CD4-positive, alpha-beta T cell treated with Interleukin-6 at 100 ng/mL for 8 hours (primary cell): ENCODE measurements around the gene ARL6IP5.

Experiments used
- DNase-seq: peaks from one replicate; pipeline ENCODE4 v3.0.0-alpha.2; 2020; ENCODE audit warnings: mixed read lengths, low spot score

The ARL6IP5 gene

GRCh38 chr3:69116897-69117296 is 32.2 kb downstream of the ARL6IP5 start:
- no peak for DNase-seq

GRCh38 chr3:69118555-69118954 is 33.8 kb downstream of the ARL6IP5 start:
- DNase-seq, result no peak

GRCh38 chr3:69119138-69119537 is 34.4 kb downstream of the ARL6IP5 start:
- DNase-seq, result no peak

GRCh38 chr3:69119681-69120080 is 34.9 kb downstream of the ARL6IP5 start:
- DNase-seq, result no peak

GRCh38 chr3:69120879-69121464 is 36.2 kb downstream of the ARL6IP5 start:
- DNase-seq, result peak; percentile 87

GRCh38 chr3:69121513-69121912 is 36.8 kb downstream of the ARL6IP5 start:
- DNase-seq, result no peak

- no peak for DNase-seq
Observed at GRCh38 chr3:69121950-69122349, 37.2 kb downstream of the ARL6IP5 start.

- DNase-seq, result no peak
Observed at GRCh38 chr3:69122403-69122802, 37.7 kb downstream of the ARL6IP5 start, which contains the start of gene LMOD3. LMOD3 (minus strand) TSS chr3:69122595; CDS start chr3:69122386, 209 bp downstream.

GRCh38 chr3:69126216-69126615 is 41.5 kb downstream of the ARL6IP5 start:
- DNase-seq, result no peak

- DNase-seq, result no peak
Observed at GRCh38 chr3:69126999-69127398, 42.3 kb downstream of the ARL6IP5 start.

GRCh38 chr3:69128509-69128908 is 43.8 kb downstream of the ARL6IP5 start:
- no peak for DNase-seq

GRCh38 chr3:69129531-69129930 is 44.8 kb downstream of the ARL6IP5 start:
- no peak for DNase-seq

GRCh38 chr3:69130689-69131088 is 46.0 kb downstream of the ARL6IP5 start:
- DNase-seq, result no peak

- DNase-seq, result no peak
Observed at GRCh38 chr3:69137005-69137404, 52.3 kb downstream of the ARL6IP5 start.

GRCh38 chr3:69137412-69137811 is 52.7 kb downstream of the ARL6IP5 start:
- DNase-seq, result no peak

- no peak for DNase-seq
Observed at GRCh38 chr3:69141313-69141712, 56.6 kb downstream of the ARL6IP5 start.

- no peak for DNase-seq
Observed at GRCh38 chr3:69142090-69142489, 57.4 kb downstream of the ARL6IP5 start.

GRCh38 chr3:69142797-69143454 is 58.2 kb downstream of the ARL6IP5 start:
- DNase-seq, result no peak

GRCh38 chr3:69143612-69144011 is 58.9 kb downstream of the ARL6IP5 start:
- DNase-seq, result no peak

- DNase-seq, result no peak
Observed at GRCh38 chr3:69144631-69145245, 60.0 kb downstream of the ARL6IP5 start.

- DNase-seq, result no peak
Observed at GRCh38 chr3:69145688-69146087, 61.0 kb downstream of the ARL6IP5 start.

- DNase-seq, result no peak
Observed at GRCh38 chr3:69149586-69149985, 64.8 kb downstream of the ARL6IP5 start.
